Tibial nerve (tissue), 4 donors: ENCODE measurements around the gene ZC3H15. TPM values are rescaled to one million over a fixed set of nuclear protein-coding genes. Genes with fewer than 3 reads are reported as not detected.
"Not testable (repeated sequence)": the region's sequence is repeated elsewhere in the genome, so short reads cannot be mapped to it uniquely, and the experiment has no call there.

Experiments
- DNase-seq, 2 donors: peaks; one replicate each; pipeline ENCODE4 v3.0.0-alpha.2; 2019; ENCODE audit warnings: low spot score in 2 of 2
- H3K27ac ChIP-seq, 4 donors: fragments of 200-600 bp; sonication (generic) in 3 of 4; one replicate each; pipeline ENCODE4 v1.5.1; 2017 to 2019; ENCODE audit warnings: mild to moderate bottlenecking in 1 of 4
- H3K27me3 ChIP-seq, 2 donors: fragments of 200-600 bp; sonication (generic) in 1 of 2; one replicate each; pipeline versions ENCODE4 v1.5.1 to v1.6.0; 2017 to 2019
- H3K36me3 ChIP-seq, 3 donors: fragments of 200-600 bp; sonication (generic); one replicate each; pipeline ENCODE4 v1.5.1; 2018 to 2019
- H3K4me1 ChIP-seq, 4 donors: fragments of 200-600 bp; sonication (generic) in 3 of 4; one replicate each; pipeline ENCODE4 v1.5.1; 2017 to 2019
- H3K4me3 ChIP-seq, 4 donors: fragments of 200-600 bp; sonication (generic) in 3 of 4; one replicate each; pipeline ENCODE4 v1.5.1; 2017 to 2019; ENCODE audit warnings: mild to moderate bottlenecking in 1 of 4, moderate library complexity in 1 of 4
- H3K9me3 ChIP-seq, 4 donors: fragments of 200-600 bp; sonication (generic) in 3 of 4; one replicate each; pipeline ENCODE4 v1.5.1; 2017 to 2019
- CTCF ChIP-seq, 5 experiments: fragments of 200-600 bp in 3 of 5; fragments of 450-650 bp in 2 of 5; sonication (generic) in 3 of 5; IDR thresholded peaks; one replicate each; pipeline ENCODE4 v1.5.1; 2016 to 2019; ENCODE audit warnings: antibody characterized with exemption in 5 of 5, mild to moderate bottlenecking in 3 of 5, moderate library complexity in 2 of 5
- EP300 ChIP-seq, 2 donors: sonication (generic); formaldehyde crosslinking; IDR thresholded peaks; one replicate each; pipeline ENCODE4 v1.6.1; 2017; ENCODE audit warnings: antibody characterized with exemption in 2 of 2, mild to moderate bottlenecking in 1 of 2
- POLR2A ChIP-seq, 2 donors: fragments of 450-650 bp; IDR thresholded peaks; one replicate each; pipeline ENCODE4 v1.6.1; 2017; ENCODE audit warnings: antibody characterized with exemption in 2 of 2, mild to moderate bottlenecking in 2 of 2, moderate library complexity in 2 of 2
- WGBS, 2 donors: methylation state at CpG; one replicate each; pipeline ENCODE4 v1.1.5; 2018; 5-methylcytosine and 5-hydroxymethylcytosine counted together
- total RNA-seq, 4 donors: library from RNA; depleted of rRNA; stranded (reverse); fragments of >200 nt; gene quantifications; one replicate each; pipeline ENCODE4 v1.1.0, GENCODE V29; 2016

ZC3H15 gene
- 10 to 100 TPM; 45.7 to 50.7 (median 48.4) TPM for total RNA-seq

GRCh38 chr2:186485871-186486650 is at the start of gene ZC3H15:
ZC3H15 (plus strand) TSS chr2:186486260; CDS start chr2:186486383, 123 bp downstream.
- Histone ChIP-seq H3K27ac (peak within 1 kb of the TSS; percentile 90 to 97 (median 94)), H3K4me3 (peak within 1 kb of the TSS; percentile 72 to 96 (median 90)), H3K9me3 (no peaks in the 10 kb centered on the region), H3K36me3 (no peaks in the 10 kb centered on the region), H3K4me1 (peaks cover 0 to 65% (median 32%) of the 10 kb centered on the region in 4 donors), H3K27me3 (no peaks in the 10 kb centered on the region)
- DNase-seq: peak; percentile 88 to 89
- TF ChIP-seq POLR2A (IDR thresholded peaks at IDR 0.05): peak; percentile 59 to 92
- peak; percentile 90 to 99 for TF ChIP-seq EP300 (IDR thresholded peaks at IDR 0.05)
- peak in 2 of 5 experiments; percentile 42 to 62 for TF ChIP-seq CTCF (IDR thresholded peaks at IDR 0.05)
- 0% methylated on average over 31 to 49 of the region's 63 CpGs for WGBS, 2 donors

GRCh38 chr2:186437719-186438118 is 48.3 kb upstream of the ZC3H15 start:
- Histone ChIP-seq H3K9me3 (no peaks in the 10 kb centered on the region), H3K27ac (no peak overlapping the region), H3K4me1 (no peaks in the 10 kb centered on the region), H3K4me3 (no peak overlapping the region), H3K36me3 (peaks cover 0 to 45% (median 3%) of the 10 kb centered on the region in 3 donors), H3K27me3 (no peaks in the 10 kb centered on the region)
- TF ChIP-seq POLR2A (IDR thresholded peaks at IDR 0.05) (no peak), CTCF (IDR thresholded peaks at IDR 0.05) (no peak), EP300 (IDR thresholded peaks at IDR 0.05) (no peak)
- no peak for DNase-seq
- 88 to 95% methylated on average over 6 of the region's 6 CpGs for WGBS, 2 donors

- not testable (repeated sequence) for H3K4me1 ChIP-seq, H3K9me3 ChIP-seq, H3K27ac ChIP-seq, H3K4me3 ChIP-seq, H3K27me3 ChIP-seq, DNase-seq
- 91 to 93% methylated on average over 5 of the region's 5 CpGs for WGBS, 2 donors
- peaks cover 0 to 27% (median 3%) of the 10 kb centered on the region in 3 donors for H3K36me3 ChIP-seq
Measured at GRCh38 chr2:186439673-186440095, 46.4 kb upstream of the ZC3H15 start.

GRCh38 chr2:186440506-186440905 is 45.6 kb upstream of the ZC3H15 start:
- H3K9me3 ChIP-seq: no peaks in the 10 kb centered on the region
- H3K36me3 ChIP-seq: peaks cover 0 to 20% (median 3%) of the 10 kb centered on the region in 3 donors
- H3K4me3 ChIP-seq: no peak overlapping the region
- 78% methylated on average over 3 of the region's 3 CpGs for WGBS, 2 donors
- H3K27me3 ChIP-seq: no peaks in the 10 kb centered on the region
- no peaks in the 10 kb centered on the region for H3K4me1 ChIP-seq
- H3K27ac ChIP-seq: no peak overlapping the region
- TF ChIP-seq CTCF (IDR thresholded peaks at IDR 0.05) (no peak), EP300 (IDR thresholded peaks at IDR 0.05) (no peak), POLR2A (IDR thresholded peaks at IDR 0.05) (no peak)
- DNase-seq: no peak

- no peaks in the 10 kb centered on the region for H3K9me3 ChIP-seq
- peaks cover 0 to 5% (median 3%) of the 10 kb centered on the region in 3 donors for H3K36me3 ChIP-seq
- TF ChIP-seq EP300 (IDR thresholded peaks at IDR 0.05) (no peak), POLR2A (IDR thresholded peaks at IDR 0.05) (no peak), CTCF (IDR thresholded peaks at IDR 0.05) (no peak)
- WGBS, 2 donors: 67 to 77% methylated on average over 3 of the region's 3 CpGs
- DNase-seq: no peak
- H3K4me3 ChIP-seq: no peak overlapping the region
- H3K4me1 ChIP-seq: no peaks in the 10 kb centered on the region
- no peak overlapping the region for H3K27ac ChIP-seq
- no peaks in the 10 kb centered on the region for H3K27me3 ChIP-seq
Measured at GRCh38 chr2:186442885-186443284, 43.2 kb upstream of the ZC3H15 start.
